NCI-H1417 treated with DMSO at 0.1 percent for 48 hours (cell line): ENCODE measurements around the gene RBM43.
A peak's percentile ranks its signal among the peaks of the same experiment; 100 is the strongest.
"Not testable (repeated sequence)": the region's sequence is repeated elsewhere in the genome, so short reads cannot be mapped to it uniquely, and the experiment has no call there.

Experiments
- DNase-seq: peaks from one replicate; lab custom pipeline; 2025; lab: John Stamatoyannopoulos, UW

Gene RBM43

DNA sequence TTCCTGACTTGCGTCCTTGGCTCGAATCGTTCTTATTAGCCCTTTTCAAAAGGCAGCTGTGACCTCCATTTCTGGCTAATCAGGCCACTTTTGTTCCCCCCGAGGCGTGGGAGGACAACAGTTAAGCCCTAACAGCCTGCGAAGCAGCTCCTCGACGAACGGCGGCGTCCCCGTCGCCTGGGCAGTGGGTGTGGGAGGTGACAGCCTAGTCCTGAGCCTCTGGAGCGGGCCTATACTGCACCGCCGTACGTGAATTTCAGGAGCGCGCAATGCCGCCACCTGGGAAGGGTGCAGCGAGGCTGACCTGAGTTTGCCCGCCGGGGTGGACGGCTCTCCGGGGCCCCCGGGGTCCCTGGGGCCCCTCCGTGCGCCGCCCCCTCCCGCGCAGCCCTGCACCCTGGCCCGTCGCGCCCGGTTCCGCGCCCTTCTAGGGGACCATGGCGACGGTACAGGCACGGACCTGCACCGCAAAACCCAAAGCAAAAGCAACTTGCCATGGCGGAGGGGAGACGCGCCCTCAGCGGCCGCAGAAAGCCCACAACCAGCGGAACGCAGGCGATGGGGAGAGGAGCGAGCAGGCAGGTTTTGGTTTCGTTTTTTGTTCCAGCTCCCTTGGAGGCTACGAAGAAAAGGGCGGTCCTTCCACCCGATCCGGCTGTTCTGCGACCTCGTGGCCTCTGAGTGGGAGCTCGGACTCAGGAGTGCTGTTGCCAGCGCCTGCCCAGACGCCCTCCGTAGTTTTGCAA is at the start of gene RBM43:
Gene RBM43 (minus strand): TSS at position 633 of the 746 bp plus-strand sequence. CDS start 136 bp downstream, at position 497.
- peak; percentile 30 for DNase-seq

DNA sequence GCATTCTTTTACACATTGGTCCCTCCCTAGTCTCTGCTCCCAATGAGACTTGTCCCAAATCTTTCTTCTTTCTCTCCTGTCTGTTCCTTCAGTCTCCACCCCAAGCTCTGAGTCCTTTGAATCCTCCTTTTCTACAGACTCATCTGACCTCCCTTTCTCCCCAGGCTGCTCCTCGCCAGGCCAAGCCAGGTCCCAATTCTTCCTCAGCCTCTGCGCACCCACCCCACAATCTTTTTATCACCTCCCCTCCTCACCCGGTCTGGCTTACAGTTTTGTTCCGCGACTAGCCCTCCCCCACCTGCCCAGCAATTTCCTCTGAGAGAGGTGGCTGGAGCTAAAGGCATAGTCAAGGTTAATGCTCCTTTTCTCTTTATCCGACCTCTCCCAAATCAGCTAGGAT is 48.6 kb upstream of the RBM43 start:
- DNase-seq = not testable (repeated sequence)

DNA sequence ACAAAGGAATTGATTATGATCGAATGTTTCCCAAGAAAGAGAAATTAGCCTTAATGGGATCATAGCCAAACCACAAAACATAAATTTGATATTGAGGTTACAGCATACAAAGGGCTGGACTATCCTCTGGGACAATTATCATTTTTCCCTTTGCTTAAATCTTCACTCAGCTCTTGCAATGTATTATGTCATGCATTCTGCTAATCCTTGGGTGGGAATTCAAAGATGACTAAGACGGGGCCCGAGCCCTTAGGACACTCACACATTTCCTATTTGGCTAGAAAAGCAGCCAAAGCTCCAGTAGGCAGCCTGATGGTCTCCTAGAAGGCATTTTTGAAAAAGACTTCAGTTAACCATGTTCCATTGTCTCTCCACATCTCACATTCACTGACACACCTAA is 45.0 kb upstream of the RBM43 start:
- no peak for DNase-seq

DNA sequence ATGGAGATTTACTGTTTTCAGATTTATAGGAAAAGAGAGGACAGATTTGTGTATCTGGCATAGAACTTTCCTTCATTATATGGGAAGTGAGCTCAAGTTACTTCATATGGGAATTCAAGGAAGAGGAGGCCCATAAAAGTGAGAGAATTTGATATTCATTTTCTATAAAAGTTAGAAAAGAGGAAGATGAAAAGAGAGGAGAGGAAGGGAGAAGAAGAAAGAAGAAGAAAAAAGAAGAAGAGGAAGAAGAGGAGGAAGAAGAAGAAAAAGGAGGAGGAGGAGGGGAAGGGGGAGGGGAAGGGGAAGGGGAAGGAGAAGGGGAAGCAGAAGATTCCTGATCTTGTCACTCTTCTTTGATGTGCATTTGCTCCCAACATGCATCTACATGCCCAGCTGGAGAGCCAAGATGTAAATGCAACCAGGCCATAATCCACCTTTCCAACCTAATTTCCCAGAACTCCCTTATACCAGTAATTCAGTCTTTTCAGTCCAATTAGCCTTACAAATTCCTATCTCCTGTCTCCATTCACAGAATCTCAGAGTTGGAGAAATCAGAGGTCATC is 43.5 kb upstream of the RBM43 start:
- DNase-seq = no peak

DNA sequence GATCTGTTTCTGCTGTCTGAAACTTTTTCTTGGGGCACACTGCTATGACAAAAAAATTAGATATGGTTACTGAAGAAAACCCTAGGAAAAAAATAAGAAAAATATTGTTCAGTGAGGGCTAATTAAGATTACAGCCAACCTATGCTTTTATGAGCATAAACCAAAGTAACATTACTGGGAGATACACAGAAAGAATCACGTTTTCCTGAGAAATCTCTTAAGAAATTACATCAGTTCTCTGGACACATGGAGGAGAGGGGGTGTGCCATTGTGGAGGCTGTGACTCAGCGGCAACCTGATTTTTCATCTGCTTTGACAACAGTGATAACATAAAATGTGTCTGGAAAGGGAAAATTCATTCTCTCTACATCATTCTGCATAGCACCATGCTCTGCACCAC is 41.2 kb upstream of the RBM43 start:
- DNase-seq = no peak

DNA sequence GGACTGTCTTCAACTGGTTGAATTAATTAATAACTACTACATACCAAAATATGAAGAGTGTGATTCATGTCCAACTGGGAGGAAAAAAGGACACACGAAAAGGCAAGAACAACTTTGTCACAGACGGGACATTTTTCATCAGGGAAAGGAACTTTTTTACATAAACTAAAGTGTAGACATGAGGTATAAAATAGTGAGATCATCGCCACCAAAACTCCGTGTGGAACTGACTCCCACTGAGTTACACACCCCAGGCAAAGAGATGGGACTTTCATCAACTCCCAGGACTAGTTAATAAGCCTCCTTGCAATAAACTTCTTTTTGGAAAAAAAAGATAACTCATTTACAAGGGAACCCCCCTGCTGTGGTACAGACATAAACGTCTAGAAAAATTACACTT is 40.7 kb upstream of the RBM43 start:
- no peak for DNase-seq

GRCh38 chr2:151299920-151300539 is 38.4 kb upstream of the RBM43 start:
- DNase-seq = no peak

- no peak for DNase-seq
These were observed 36.2 kb upstream of the RBM43 start for GRCh38 chr2:151297882-151298281.

- not testable (repeated sequence) for DNase-seq
These were observed 34.3 kb upstream of the RBM43 start for GRCh38 chr2:151295926-151296325.

DNA sequence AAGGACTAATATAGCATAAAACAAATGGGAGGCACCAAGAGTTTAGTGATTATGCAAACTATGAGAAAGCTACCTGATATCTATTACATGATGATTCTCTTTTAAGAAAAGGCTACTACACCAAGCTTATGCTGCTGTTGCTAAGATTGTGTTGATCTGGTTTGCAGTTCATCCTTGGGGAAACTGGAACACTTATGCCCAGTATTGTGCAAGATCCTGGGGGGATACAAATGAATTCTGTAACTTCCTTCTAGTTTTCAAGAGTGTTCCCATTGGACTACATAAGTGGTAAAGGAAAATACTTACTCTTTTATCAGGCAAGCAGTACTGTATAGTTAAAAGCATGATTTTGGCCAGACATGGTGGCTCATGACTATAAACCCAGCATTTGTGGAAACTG is 30.9 kb upstream of the RBM43 start:
- DNase-seq = no peak

GRCh38 chr2:151292141-151292540 is 30.5 kb upstream of the RBM43 start:
- no peak for DNase-seq

- DNase-seq = no peak
These were observed 29.6 kb upstream of the RBM43 start for GRCh38 chr2:151291224-151291623.

- DNase-seq = no peak
These were observed 28.6 kb upstream of the RBM43 start for GRCh38 chr2:151289972-151290866.

- no peak for DNase-seq
These were observed 26.0 kb upstream of the RBM43 start for GRCh38 chr2:151287513-151288250.

DNA sequence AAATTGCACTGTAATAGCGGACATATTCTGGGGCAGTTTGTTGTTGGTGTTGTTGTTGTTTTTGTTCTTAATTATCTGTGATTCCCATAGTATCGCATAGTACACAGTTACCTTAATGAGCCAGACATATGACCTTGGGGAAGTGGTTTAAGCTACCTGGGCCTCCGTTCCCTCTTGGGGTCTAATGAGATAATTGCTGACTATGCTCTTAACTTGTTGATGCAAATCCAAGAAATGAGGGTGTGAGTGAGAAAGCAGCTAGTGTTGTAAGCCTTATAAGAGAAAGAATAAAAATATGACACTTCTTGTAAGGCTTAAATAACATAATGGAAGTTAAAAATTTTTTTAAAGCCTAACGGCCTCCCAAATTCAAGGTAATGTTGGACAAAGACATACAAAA is 20.7 kb upstream of the RBM43 start:
- DNase-seq = no peak

DNA sequence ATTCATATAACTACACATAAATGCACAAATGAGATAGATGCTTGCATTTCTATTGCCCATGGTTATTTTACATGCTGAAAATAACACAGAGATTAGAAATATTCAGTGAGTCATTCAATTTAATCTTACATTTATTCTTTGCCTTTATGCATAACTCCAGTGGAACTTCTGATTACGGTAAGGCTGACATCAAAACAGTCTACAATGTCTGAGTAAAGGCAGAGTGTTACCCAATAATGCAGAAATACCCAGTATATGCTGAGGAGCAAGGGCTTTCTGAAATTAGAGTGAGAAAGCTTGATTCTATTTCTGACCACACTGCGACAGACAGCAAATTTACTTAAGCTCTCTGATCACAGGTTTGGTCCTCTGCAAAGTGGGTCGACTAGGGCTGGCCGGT is 18.6 kb upstream of the RBM43 start:
- no peak for DNase-seq

- no peak for DNase-seq
These were observed 16.8 kb upstream of the RBM43 start for GRCh38 chr2:151278487-151278886.

DNA sequence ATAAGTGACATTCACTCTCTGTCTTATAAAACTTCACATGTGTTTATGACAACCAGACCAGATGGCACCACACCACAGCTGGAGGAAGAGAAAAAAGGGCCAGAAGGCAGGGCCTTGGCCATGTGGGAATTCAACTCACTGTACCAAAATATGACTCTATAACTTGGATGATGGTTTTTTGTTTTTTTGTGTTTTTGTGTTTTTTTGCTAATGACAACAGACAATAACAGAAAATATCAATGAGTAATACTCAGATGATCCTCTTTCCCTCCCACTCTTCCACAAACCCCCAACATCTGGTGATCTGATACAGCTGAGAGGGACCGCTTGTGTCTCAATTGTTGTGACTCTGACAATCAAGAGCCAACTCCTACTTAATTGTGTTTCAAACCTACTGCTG is 15.4 kb upstream of the RBM43 start:
- DNase-seq = no peak

GRCh38 chr2:151275291-151275690 is 13.6 kb upstream of the RBM43 start:
- DNase-seq = no peak

DNA sequence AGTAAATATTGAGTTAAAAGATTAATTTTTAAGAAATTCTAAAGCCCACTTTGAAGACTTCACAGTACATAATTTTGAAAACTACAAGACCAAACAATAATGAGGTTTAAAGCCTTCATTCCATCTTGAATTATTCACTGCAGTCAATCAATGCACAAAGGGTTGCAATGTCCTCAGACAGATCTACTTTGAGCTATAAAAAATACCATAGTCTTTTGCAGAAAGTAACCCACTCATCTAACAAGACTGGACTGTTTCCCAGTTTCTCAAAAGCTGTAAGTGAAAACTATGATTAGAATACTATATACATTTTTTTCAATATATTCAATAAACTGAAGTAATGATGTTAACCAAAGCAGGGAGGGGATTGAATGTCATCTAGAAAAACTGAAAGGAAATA is 10.2 kb upstream of the RBM43 start:
- no peak for DNase-seq

- no peak for DNase-seq
These were observed 8.3 kb upstream of the RBM43 start for GRCh38 chr2:151269798-151270568.
